ENCODE results near the gene SAV1.

SAV1 gene

GRCh38 chr14:50675597-50675996, 7.5 kb upstream of the SAV1 start:
- no peak overlapping the region for H3K4me3 ChIP-seq (ENCODE audit: low read depth, low read length)
- TF ChIP-seq, protein P1, sequence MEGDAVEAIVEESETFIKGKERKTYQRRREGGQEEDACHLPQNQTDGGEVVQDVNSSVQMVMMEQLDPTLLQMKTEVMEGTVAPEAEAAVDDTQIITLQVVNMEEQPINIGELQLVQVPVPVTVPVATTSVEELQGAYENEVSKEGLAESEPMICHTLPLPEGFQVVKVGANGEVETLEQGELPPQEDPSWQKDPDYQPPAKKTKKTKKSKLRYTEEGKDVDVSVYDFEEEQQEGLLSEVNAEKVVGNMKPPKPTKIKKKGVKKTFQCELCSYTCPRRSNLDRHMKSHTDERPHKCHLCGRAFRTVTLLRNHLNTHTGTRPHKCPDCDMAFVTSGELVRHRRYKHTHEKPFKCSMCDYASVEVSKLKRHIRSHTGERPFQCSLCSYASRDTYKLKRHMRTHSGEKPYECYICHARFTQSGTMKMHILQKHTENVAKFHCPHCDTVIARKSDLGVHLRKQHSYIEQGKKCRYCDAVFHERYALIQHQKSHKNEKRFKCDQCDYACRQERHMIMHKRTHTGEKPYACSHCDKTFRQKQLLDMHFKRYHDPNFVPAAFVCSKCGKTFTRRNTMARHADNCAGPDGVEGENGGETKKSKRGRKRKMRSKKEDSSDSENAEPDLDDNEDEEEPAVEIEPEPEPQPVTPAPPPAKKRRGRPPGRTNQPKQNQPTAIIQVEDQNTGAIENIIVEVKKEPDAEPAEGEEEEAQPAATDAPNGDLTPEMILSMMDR (conservative IDR thresholded peaks at IDR 0.05; ENCODE audit: low read depth, low read length): no peak
- no peak for DNase-seq (ENCODE audit: low read depth)

- TF ChIP-seq, protein P1 (conservative IDR thresholded peaks at IDR 0.05; ENCODE audit: low read depth, low read length): no peak
- no peak for DNase-seq (ENCODE audit: low read depth)
- H3K4me3 ChIP-seq (ENCODE audit: low read depth, low read length): no peak overlapping the region
Measured at GRCh38 chr14:50670866-50671256, 2.8 kb upstream of the SAV1 start.

DNA sequence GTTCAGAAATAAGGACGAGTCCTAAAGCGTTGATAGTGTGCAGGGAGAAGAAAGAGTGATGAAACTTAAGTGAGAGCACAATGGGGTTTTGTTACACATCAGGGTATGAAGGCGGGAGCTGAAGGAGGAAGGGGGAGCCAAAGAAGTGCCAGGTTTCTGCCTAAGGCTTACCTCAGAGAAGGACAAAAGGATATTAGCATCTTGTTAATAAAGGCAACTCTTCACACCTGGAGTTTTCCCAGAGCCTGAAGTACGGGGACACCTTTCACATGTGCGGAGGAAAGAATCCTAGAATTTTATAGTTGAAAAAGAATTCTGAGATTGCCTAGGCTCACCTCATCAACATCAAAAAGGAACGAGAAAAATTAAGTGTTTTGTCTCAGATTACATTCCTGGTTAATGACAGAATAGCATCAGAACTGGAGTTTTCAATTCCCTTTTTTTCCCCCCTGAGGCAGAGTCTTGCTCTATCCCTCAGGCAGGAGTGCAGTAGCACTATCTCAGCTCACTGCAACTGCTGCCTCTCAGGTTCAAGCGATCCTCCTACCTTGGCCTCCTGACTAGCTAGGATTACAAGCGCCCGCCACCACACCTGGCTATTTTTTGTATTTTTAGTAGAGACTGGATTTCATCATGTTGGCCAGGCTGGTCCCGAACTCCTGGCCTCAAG, 2.2 kb upstream of the SAV1 start:
- no peak for DNase-seq (ENCODE audit: low read depth)
- TF ChIP-seq, protein P1 (conservative IDR thresholded peaks at IDR 0.05; ENCODE audit: low read depth, low read length): no peak
- no peak overlapping the region for H3K4me3 ChIP-seq (ENCODE audit: low read depth, low read length)

- DNase-seq (ENCODE audit: low read depth): no peak
- H3K4me3 ChIP-seq (ENCODE audit: low read depth, low read length): no peak overlapping the region
- TF ChIP-seq, protein P1 (conservative IDR thresholded peaks at IDR 0.05; ENCODE audit: low read depth, low read length): no peak
Measured at GRCh38 chr14:50669441-50669986, 1.4 kb upstream of the SAV1 start.

DNA sequence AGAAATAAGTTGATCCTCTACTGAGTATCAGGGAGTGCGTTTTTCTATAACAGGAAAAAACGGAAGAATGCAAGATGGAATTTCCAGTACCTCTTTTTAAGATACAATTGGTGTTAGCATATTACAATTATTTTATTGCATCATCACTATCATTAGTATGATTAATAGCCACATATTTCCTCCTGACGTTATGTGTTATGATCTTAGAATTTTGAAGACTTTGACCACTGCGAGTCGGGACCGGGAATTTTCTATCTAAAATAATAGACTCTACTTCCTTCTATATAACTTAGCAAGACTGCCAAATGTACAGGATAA, 679 bp upstream of the SAV1 start:
- TF ChIP-seq, protein P1 (conservative IDR thresholded peaks at IDR 0.05; ENCODE audit: low read depth, low read length): no peak
- DNase-seq (ENCODE audit: low read depth): no peak
- H3K4me3 ChIP-seq (ENCODE audit: low read depth, low read length): peak overlapping the region; percentile 78

GRCh38 chr14:50667684-50667995, 466 bp downstream of the SAV1 start:
- no peak for DNase-seq (ENCODE audit: low read depth)

More at GRCh38 chr14:50667684-50667995, 466 bp downstream of the SAV1 start:
- TF ChIP-seq, protein P1 (conservative IDR thresholded peaks at IDR 0.05; ENCODE audit: low read depth, low read length): no peak
- peak overlapping the region; percentile 78 for H3K4me3 ChIP-seq (ENCODE audit: low read depth, low read length)
